HepG2 (cell line): Measurements from ENCODE around the gene B3GNT2. TPM values are rescaled to one million over a fixed set of nuclear protein-coding genes. Genes with fewer than 3 reads are reported as not detected.
A peak's percentile ranks its signal among the peaks of the same experiment; 100 is the strongest.

Source experiments
- ARID5B ChIP-seq: IDR thresholded peaks from 2 replicates; pipeline ENCODE4 v1.4.0; 2020; ENCODE audit warnings: mild to moderate bottlenecking, missing genetic modification reagents
- ATF7-NPFF ChIP-seq: sonication (generic); formaldehyde crosslinking; IDR thresholded peaks from 2 replicates; pipeline ENCODE4 v1.8.1; 2023; ENCODE audit warnings: mild to moderate bottlenecking, low read depth, missing genetic modification reagents, moderate library complexity
- NONO ChIP-seq, 2 experiments: fragments of 450-650 bp in 1 of 2; sonication (generic) in 1 of 2; formaldehyde crosslinking in 1 of 2; IDR thresholded peaks in 1 of 2; conservative IDR thresholded peaks in 1 of 2; 2 replicates each; pipeline versions ENCODE4 v1.6.1 to v1.8.0; 2017 to 2022; ENCODE audit warnings: mild to moderate bottlenecking in 1 of 2, missing genetic modification reagents in 1 of 2, moderate library complexity in 1 of 2
- SNRNP70 ChIP-seq: fragments of 200-400 bp; formaldehyde crosslinking; IDR thresholded peaks from 2 replicates; pipeline ENCODE4 v1.6.1; 2017; ENCODE audit warnings: mild to moderate bottlenecking, low read depth, low read length, moderate library complexity
- ZBTB7B ChIP-seq: sonication (generic); formaldehyde crosslinking; IDR thresholded peaks from 2 replicates; pipeline ENCODE4 v1.4.0; 2020; ENCODE audit warnings: missing genetic modification reagents
- ZNF407 ChIP-seq: sonication (generic); formaldehyde crosslinking; IDR thresholded peaks from one replicate; pipeline ENCODE4 v1.5.1; 2020; ENCODE audit warnings: mild to moderate bottlenecking, missing genetic modification reagents; ENCODE audit errors: not compliant biosample characterization
- ZNF614 ChIP-seq: IDR thresholded peaks from 2 replicates; pipeline ENCODE4 v1.6.1; 2018; ENCODE audit warnings: missing biosample characterization, missing genetic modification reagents, inconsistent platforms, borderline replicate concordance
- ZNF709 ChIP-seq: sonication (generic); formaldehyde crosslinking; IDR thresholded peaks from 2 replicates; pipeline ENCODE4 v1.5.0; 2020; ENCODE audit warnings: mild to moderate bottlenecking, missing genetic modification reagents
- polyA plus RNA-seq, 8 experiments: library from polyadenylated mRNA; depleted of rRNA in 3 of 8; stranded (reverse) in 7 of 8; unstranded in 1 of 8; fragments of >200 nt; fragmentation: Illumina TruSeq in 4 of 8; extraction: Trizol in 4 of 8; gene quantifications; 2 replicates each; pipeline versions ENCODE4 v1.2.1 to v1.2.3, GENCODE V29; 2011 to 2016; ENCODE audit warnings: low read depth in 4 of 8, missing spikeins in 1 of 8, mixed read lengths in 1 of 8; ENCODE audit not compliant: insufficient read depth in 1 of 8
- total RNA-seq, 5 experiments: library from RNA; depleted of rRNA; stranded (reverse); fragments of >200 nt; fragmentation: Illumina TruSeq; extraction: Trizol; gene quantifications; 2 replicates each; pipeline ENCODE4 v1.2.3, GENCODE V29; 2016; ENCODE audit warnings: low read depth in 1 of 5

Gene B3GNT2
- total and polyA plus RNA-seq, 2 of the 13 experiments (the other 11 are each of a cell fraction or from before 2014, with no cell fraction given): 26.3 to 28.5 TPM

- TF ChIP-seq ZNF407 (CRISPR knock-in tag): peak; percentile 72
- 0 out of 2 replicates have a peak, but pooled peaks have one; percentile 46 for TF ChIP-seq ZNF614 (CRISPR knock-in tag)
- TF ChIP-seq ARID5B (CRISPR knock-in tag): peak; percentile 58; the same call in 1 of the 2 replicates
- TF ChIP-seq ATF7-NPFF (CRISPR knock-in tag): peak; percentile 87
- no peak for TF ChIP-seq NONO (IDR thresholded peaks at IDR 0.05)
- TF ChIP-seq NONO (CRISPR knock-in tag; conservative IDR thresholded peaks at IDR 0.05): peak; percentile 55; the same call in 1 of the 2 replicates
- TF ChIP-seq SNRNP70: no peak
- TF ChIP-seq ZNF709 (CRISPR knock-in tag): 0 out of 2 replicates have a peak, but pooled peaks have one; percentile 52
- TF ChIP-seq ZBTB7B (CRISPR knock-in tag): 0 out of 2 replicates have a peak, but pooled peaks have one; percentile 68
These were observed at the start of gene B3GNT2 (continued) for GRCh38 chr2:62195421-62196277.
